GM23338 (cell line): ENCODE results near the gene ADCY3.

ENCODE experiments used
- EZH2 ChIP-seq: fragments of 200-600 bp; sonication (generic); IDR thresholded peaks from one replicate; pipeline ENCODE4 v1.8.0; 2017; ENCODE audit warnings: antibody characterized with exemption, mild to moderate bottlenecking, low read depth; ENCODE audit not compliant: unreplicated experiment
- EZH2phosphoT487 ChIP-seq: fragments of 200-600 bp; sonication (generic); IDR thresholded peaks from one replicate; pipeline ENCODE4 v1.8.1; 2018; ENCODE audit warnings: antibody characterized with exemption; ENCODE audit not compliant: unreplicated experiment
- JUNB ChIP-seq: IDR thresholded peaks from one replicate; pipeline ENCODE4 v1.6.1; 2016; ENCODE audit warnings: antibody characterized with exemption; ENCODE audit not compliant: unreplicated experiment
- POLR2AphosphoS5 ChIP-seq: IDR thresholded peaks from 2 replicates; pipeline ENCODE4 v1.6.1; 2016; ENCODE audit warnings: antibody characterized with exemption, low read depth
- STAT1 ChIP-seq: IDR thresholded peaks from one replicate; pipeline ENCODE4 v1.6.1; 2016; ENCODE audit warnings: antibody characterized with exemption; ENCODE audit not compliant: unreplicated experiment
- ZNF114 ChIP-seq: fragments of 250-450 bp; sonication (Bioruptor Pico); IDR thresholded peaks from 2 replicates; pipeline ENCODE4 v1.5.0; 2020; ENCODE audit warnings: mild to moderate bottlenecking, moderate library complexity
- ZNF331 ChIP-seq: fragments of 250-450 bp; sonication (Bioruptor Pico); IDR thresholded peaks from 2 replicates; pipeline ENCODE4 v1.5.0; 2020; ENCODE audit warnings: low read depth, mild to moderate bottlenecking, moderate library complexity
- TF ChIP-seq, protein P1 (sequence below): fragments of 250-450 bp; sonication (Bioruptor Pico); IDR thresholded peaks from 2 replicates; pipeline ENCODE4 v1.5.0; 2020; ENCODE audit warnings: mild to moderate bottlenecking, moderate library complexity
- TF ChIP-seq, protein P2 (sequence below), 2 experiments: fragments of 200-600 bp in 1 of 2; sonication (generic) in 1 of 2; conservative IDR thresholded peaks; 2 replicates each; pipeline versions ENCODE4 v1.5.1 to v1.6.1; 2016 to 2017; ENCODE audit warnings: antibody characterized with exemption in 2 of 2, low read depth in 2 of 2, mild to moderate bottlenecking in 2 of 2, moderate library complexity in 1 of 2
- TF ChIP-seq, protein P3 (sequence below): IDR thresholded peaks from one replicate; pipeline ENCODE4 v1.6.1; 2018; ENCODE audit warnings: antibody characterized with exemption; ENCODE audit not compliant: unreplicated experiment
- TF ChIP-seq, protein P4 (sequence below): IDR thresholded peaks from 2 replicates; pipeline ENCODE4 v1.6.1; 2016; ENCODE audit warnings: antibody characterized with exemption

DNA sequence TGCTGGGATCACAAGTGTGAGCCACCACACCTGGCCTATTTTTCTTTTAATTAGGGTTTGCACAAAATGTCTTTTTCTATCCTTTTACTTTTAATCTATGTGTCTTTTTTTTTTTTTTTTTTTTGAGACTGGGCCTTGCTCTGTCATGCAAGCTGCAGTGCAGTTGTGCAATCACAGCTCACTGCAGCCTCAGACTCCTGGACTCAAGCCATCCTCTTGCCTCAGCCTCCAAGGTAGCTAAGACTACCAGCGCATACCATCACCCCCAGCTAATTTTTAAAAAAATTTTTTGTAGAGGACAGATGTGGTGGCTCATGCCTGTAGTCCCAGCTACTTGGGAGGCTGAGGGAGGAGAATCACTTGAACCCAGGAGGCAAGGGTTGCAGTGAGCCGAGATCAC lies 27.1 kb downstream of the ADCY3 start:
- TF ChIP-seq EZH2 (no peak), EZH2phosphoT487 (no peak), POLR2AphosphoS5 (no peak), ZNF331 (CRISPR knock-in tag) (no peak), JUNB (no peak), ZNF114 (CRISPR knock-in tag) (no peak), STAT1 (no peak)
- TF ChIP-seq, protein P1, sequence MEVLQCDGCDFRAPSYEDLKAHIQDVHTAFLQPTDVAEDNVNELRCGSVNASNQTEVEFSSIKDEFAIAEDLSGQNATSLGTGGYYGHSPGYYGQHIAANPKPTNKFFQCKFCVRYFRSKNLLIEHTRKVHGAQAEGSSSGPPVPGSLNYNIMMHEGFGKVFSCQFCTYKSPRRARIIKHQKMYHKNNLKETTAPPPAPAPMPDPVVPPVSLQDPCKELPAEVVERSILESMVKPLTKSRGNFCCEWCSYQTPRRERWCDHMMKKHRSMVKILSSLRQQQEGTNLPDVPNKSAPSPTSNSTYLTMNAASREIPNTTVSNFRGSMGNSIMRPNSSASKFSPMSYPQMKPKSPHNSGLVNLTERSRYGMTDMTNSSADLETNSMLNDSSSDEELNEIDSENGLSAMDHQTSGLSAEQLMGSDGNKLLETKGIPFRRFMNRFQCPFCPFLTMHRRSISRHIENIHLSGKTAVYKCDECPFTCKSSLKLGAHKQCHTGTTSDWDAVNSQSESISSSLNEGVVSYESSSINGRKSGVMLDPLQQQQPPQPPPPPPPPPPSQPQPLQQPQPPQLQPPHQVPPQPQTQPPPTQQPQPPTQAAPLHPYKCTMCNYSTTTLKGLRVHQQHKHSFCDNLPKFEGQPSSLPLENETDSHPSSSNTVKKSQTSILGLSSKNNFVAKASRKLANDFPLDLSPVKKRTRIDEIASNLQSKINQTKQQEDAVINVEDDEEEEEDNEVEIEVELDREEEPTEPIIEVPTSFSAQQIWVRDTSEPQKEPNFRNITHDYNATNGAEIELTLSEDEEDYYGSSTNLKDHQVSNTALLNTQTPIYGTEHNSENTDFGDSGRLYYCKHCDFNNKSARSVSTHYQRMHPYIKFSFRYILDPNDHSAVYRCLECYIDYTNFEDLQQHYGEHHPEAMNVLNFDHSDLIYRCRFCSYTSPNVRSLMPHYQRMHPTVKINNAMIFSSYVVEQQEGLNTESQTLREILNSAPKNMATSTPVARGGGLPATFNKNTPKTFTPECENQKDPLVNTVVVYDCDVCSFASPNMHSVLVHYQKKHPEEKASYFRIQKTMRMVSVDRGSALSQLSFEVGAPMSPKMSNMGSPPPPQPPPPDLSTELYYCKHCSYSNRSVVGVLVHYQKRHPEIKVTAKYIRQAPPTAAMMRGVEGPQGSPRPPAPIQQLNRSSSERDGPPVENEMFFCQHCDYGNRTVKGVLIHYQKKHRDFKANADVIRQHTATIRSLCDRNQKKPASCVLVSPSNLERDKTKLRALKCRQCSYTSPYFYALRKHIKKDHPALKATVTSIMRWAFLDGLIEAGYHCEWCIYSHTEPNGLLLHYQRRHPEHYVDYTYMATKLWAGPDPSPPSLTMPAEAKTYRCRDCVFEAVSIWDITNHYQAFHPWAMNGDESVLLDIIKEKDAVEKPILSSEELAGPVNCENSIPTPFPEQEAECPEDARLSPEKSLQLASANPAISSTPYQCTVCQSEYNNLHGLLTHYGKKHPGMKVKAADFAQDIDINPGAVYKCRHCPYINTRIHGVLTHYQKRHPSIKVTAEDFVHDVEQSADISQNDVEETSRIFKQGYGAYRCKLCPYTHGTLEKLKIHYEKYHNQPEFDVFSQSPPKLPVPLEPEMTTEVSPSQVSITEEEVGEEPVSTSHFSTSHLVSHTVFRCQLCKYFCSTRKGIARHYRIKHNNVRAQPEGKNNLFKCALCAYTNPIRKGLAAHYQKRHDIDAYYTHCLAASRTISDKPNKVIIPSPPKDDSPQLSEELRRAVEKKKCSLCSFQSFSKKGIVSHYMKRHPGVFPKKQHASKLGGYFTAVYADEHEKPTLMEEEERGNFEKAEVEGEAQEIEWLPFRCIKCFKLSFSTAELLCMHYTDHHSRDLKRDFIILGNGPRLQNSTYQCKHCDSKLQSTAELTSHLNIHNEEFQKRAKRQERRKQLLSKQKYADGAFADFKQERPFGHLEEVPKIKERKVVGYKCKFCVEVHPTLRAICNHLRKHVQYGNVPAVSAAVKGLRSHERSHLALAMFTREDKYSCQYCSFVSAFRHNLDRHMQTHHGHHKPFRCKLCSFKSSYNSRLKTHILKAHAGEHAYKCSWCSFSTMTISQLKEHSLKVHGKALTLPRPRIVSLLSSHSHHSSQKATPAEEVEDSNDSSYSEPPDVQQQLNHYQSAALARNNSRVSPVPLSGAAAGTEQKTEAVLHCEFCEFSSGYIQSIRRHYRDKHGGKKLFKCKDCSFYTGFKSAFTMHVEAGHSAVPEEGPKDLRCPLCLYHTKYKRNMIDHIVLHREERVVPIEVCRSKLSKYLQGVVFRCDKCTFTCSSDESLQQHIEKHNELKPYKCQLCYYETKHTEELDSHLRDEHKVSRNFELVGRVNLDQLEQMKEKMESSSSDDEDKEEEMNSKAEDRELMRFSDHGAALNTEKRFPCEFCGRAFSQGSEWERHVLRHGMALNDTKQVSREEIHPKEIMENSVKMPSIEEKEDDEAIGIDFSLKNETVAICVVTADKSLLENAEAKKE (CRISPR knock-in tag), result no peak
- TF ChIP-seq, protein P2, sequence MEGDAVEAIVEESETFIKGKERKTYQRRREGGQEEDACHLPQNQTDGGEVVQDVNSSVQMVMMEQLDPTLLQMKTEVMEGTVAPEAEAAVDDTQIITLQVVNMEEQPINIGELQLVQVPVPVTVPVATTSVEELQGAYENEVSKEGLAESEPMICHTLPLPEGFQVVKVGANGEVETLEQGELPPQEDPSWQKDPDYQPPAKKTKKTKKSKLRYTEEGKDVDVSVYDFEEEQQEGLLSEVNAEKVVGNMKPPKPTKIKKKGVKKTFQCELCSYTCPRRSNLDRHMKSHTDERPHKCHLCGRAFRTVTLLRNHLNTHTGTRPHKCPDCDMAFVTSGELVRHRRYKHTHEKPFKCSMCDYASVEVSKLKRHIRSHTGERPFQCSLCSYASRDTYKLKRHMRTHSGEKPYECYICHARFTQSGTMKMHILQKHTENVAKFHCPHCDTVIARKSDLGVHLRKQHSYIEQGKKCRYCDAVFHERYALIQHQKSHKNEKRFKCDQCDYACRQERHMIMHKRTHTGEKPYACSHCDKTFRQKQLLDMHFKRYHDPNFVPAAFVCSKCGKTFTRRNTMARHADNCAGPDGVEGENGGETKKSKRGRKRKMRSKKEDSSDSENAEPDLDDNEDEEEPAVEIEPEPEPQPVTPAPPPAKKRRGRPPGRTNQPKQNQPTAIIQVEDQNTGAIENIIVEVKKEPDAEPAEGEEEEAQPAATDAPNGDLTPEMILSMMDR (conservative IDR thresholded peaks at IDR 0.05; ENCODE audit: low read depth in 2 of 2), result no peak
- TF ChIP-seq, protein P3, sequence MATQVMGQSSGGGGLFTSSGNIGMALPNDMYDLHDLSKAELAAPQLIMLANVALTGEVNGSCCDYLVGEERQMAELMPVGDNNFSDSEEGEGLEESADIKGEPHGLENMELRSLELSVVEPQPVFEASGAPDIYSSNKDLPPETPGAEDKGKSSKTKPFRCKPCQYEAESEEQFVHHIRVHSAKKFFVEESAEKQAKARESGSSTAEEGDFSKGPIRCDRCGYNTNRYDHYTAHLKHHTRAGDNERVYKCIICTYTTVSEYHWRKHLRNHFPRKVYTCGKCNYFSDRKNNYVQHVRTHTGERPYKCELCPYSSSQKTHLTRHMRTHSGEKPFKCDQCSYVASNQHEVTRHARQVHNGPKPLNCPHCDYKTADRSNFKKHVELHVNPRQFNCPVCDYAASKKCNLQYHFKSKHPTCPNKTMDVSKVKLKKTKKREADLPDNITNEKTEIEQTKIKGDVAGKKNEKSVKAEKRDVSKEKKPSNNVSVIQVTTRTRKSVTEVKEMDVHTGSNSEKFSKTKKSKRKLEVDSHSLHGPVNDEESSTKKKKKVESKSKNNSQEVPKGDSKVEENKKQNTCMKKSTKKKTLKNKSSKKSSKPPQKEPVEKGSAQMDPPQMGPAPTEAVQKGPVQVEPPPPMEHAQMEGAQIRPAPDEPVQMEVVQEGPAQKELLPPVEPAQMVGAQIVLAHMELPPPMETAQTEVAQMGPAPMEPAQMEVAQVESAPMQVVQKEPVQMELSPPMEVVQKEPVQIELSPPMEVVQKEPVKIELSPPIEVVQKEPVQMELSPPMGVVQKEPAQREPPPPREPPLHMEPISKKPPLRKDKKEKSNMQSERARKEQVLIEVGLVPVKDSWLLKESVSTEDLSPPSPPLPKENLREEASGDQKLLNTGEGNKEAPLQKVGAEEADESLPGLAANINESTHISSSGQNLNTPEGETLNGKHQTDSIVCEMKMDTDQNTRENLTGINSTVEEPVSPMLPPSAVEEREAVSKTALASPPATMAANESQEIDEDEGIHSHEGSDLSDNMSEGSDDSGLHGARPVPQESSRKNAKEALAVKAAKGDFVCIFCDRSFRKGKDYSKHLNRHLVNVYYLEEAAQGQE, result no peak
- TF ChIP-seq, protein P4, sequence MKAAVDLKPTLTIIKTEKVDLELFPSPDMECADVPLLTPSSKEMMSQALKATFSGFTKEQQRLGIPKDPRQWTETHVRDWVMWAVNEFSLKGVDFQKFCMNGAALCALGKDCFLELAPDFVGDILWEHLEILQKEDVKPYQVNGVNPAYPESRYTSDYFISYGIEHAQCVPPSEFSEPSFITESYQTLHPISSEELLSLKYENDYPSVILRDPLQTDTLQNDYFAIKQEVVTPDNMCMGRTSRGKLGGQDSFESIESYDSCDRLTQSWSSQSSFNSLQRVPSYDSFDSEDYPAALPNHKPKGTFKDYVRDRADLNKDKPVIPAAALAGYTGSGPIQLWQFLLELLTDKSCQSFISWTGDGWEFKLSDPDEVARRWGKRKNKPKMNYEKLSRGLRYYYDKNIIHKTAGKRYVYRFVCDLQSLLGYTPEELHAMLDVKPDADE, result no peak
